OCI-LY1 (cell line): ENCODE results near the gene REM2.

Experiments
- CTCF ChIP-seq: fragments of 200-600 bp; sonication (generic), shearing (Covaris generic); IDR thresholded peaks from 2 replicates; pipeline ENCODE4 v1.5.1; 2017; ENCODE audit warnings: mild to moderate bottlenecking, antibody characterized with exemption, low read length, moderate library complexity, mixed read lengths
- EZH2 ChIP-seq: fragments of 200-600 bp; sonication (generic), shearing (Covaris generic); IDR thresholded peaks from 2 replicates; pipeline ENCODE4 v1.8.0; 2017; ENCODE audit warnings: borderline replicate concordance, mixed run types, mild to moderate bottlenecking, antibody characterized with exemption, low read length, moderate library complexity, mixed read lengths

- TF ChIP-seq CTCF (no peak), EZH2 (no peak)
Observed at GRCh38 chr14:22882529-22883172, 371 bp upstream of the REM2 start.
